ENCODE data around the gene PTGDS.
A peak's percentile ranks its signal among the peaks of the same experiment; 100 is the strongest.

GRCh38 chr9:137029058-137029936, 52.0 kb downstream of the PTGDS start:
- TF ChIP-seq CTCF (IDR thresholded peaks at IDR 0.05) = peak; percentile 68 to 84 (median 78)
- TF ChIP-seq POLR2A (IDR thresholded peaks at IDR 0.05) = no peak
